Middle frontal gyrus (tissue), 1 donor: Measurements from ENCODE around the gene FLNB.
A peak's percentile ranks its signal among the peaks of the same experiment; 100 is the strongest.

Experiments
- DNase-seq: peaks from one replicate; pipeline ENCODE4 v3.0.0-alpha.2; 2015; ENCODE audit warnings: low spot score; ENCODE audit errors: extremely low spot score

FLNB gene, protein sequence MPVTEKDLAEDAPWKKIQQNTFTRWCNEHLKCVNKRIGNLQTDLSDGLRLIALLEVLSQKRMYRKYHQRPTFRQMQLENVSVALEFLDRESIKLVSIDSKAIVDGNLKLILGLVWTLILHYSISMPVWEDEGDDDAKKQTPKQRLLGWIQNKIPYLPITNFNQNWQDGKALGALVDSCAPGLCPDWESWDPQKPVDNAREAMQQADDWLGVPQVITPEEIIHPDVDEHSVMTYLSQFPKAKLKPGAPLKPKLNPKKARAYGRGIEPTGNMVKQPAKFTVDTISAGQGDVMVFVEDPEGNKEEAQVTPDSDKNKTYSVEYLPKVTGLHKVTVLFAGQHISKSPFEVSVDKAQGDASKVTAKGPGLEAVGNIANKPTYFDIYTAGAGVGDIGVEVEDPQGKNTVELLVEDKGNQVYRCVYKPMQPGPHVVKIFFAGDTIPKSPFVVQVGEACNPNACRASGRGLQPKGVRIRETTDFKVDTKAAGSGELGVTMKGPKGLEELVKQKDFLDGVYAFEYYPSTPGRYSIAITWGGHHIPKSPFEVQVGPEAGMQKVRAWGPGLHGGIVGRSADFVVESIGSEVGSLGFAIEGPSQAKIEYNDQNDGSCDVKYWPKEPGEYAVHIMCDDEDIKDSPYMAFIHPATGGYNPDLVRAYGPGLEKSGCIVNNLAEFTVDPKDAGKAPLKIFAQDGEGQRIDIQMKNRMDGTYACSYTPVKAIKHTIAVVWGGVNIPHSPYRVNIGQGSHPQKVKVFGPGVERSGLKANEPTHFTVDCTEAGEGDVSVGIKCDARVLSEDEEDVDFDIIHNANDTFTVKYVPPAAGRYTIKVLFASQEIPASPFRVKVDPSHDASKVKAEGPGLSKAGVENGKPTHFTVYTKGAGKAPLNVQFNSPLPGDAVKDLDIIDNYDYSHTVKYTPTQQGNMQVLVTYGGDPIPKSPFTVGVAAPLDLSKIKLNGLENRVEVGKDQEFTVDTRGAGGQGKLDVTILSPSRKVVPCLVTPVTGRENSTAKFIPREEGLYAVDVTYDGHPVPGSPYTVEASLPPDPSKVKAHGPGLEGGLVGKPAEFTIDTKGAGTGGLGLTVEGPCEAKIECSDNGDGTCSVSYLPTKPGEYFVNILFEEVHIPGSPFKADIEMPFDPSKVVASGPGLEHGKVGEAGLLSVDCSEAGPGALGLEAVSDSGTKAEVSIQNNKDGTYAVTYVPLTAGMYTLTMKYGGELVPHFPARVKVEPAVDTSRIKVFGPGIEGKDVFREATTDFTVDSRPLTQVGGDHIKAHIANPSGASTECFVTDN (N-terminal part only)

DNA sequence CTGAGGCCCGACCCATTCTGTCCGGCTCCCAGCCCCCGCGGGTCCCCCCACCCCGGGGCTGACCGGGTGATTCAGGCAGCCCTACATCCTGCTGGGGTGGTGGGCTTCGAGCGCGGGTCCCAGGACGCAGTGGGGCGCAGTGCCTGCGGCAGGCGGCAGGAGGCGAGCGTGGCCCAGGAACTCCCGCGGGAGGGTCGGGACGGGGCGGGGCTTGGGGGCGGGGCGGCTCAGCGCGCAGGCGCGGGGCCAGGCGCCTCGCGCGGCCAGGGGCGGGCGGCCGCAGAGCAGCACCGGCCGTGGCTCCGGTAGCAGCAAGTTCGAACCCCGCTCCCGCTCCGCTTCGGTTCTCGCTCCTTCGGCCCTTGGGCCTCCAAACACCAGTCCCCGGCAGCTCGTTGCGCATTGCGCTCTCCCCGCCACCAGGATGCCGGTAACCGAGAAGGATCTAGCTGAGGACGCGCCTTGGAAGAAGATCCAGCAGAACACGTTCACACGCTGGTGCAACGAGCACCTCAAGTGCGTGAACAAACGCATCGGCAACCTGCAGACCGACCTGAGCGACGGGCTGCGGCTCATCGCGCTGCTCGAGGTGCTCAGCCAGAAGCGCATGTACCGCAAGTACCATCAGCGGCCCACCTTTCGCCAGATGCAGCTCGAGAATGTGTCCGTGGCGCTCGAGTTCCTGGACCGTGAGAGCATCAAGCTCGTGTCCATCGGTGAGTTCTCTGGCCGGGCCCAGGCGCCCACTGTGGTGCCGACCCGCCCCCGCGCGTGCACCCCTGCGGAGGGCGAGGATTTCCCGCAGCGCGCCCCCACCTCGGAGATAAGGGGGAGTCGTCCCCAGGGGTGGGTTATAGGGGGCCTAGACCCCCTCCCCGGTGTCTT is at the start of gene FLNB:
Gene FLNB (plus strand): TSS at position 282 of the 885 bp plus-strand sequence. CDS start 143 bp downstream, at position 425.
- peak; percentile 8 for DNase-seq

GRCh38 chr3:57958642-57959422 is 49.4 kb upstream of the FLNB start:
- no peak for DNase-seq

- DNase-seq = no peak
Measured at GRCh38 chr3:57959423-57960173, 48.6 kb upstream of the FLNB start.

DNA sequence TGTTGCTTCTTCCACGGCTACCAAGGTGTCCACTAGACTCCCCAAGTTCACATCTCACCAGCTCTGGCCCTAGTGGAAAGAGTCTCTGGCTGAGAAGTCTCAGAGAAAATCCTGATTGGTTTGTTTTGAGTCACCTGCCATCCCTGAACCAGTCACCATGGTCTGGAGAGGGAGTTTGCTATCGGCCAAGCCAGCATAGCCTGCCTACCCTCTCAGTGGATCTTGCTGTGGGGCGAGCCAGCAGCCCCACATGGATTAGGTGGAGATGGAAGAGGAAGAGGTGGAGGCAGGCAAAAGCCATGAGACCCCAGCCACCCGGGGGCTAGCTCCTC is 48.1 kb upstream of the FLNB start:
- no peak for DNase-seq

- no peak for DNase-seq
Measured at GRCh38 chr3:57961177-57961827, 46.9 kb upstream of the FLNB start.

- no peak for DNase-seq
Measured at GRCh38 chr3:57961828-57962447, 46.3 kb upstream of the FLNB start.

GRCh38 chr3:57962448-57962834 is 45.8 kb upstream of the FLNB start:
- DNase-seq = no peak

DNA sequence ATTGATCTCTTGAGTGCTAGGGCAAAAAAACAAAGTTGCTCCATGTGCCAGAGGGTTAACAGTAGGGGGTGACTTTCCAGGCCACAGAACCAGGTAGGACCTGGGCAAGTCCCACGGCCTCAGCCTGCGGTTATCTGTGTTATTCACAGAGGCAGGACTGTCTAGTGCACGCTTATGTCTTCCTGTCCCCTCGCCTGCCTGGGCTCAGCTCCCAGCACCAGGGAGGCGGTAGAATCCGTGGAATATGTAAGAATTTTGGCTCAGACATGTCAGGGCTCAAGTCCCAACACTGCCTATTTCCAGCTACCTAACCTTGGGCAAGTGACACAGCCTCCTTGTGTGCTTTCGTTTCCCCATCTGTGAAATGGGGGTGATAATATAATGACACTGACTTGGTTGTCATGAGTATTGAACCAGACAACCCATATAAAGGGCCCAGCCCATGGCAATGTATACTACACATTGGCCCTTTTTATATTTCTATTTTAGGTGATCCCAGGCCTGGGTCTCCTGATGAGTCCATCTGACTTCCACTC is 44.3 kb upstream of the FLNB start:
- DNase-seq = no peak

DNA sequence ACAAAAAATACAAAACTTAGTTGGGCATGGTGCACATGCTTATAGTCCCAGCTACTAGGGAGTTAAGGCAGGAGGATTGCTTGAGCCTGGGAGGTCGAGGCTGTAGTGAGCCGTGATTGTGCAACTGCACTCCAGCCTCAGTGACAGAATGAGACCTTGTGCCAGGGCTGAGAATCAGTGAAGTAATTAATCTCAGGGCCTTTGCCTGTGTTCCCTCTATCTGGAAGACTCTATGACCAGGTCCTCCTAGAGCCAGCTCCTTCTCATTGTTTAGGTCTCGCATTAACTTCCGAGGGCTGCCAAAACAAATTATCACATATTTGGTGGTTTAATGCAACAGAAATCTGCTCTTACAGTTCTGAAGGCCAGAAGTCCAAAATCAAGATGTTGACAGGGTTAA is 41.4 kb upstream of the FLNB start:
- no peak for DNase-seq

GRCh38 chr3:57967590-57967989 is 40.6 kb upstream of the FLNB start:
- no peak for DNase-seq

DNA sequence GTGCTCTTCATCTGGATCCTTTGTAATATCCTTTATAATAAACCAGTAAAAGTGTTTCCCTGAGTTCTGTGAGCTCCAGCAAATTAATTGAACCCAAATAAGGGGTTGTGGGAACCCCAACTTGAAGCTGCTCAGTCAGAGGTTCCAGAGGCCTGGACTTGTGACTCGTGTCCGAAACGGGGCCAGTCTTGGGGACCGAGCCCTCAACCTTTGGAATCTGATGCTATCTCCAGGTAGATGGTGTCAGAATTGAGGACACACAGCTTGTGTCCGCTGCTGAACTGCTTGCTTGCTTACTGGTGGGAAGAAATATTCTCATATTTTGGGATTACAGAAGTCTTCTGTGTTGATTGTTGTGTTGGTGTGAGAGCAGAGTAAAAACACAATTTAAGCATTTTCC is 39.7 kb upstream of the FLNB start:
- DNase-seq = no peak

- no peak for DNase-seq
Measured at GRCh38 chr3:57971975-57972374, 36.2 kb upstream of the FLNB start.

- DNase-seq = no peak
Measured at GRCh38 chr3:57972531-57973111, 35.6 kb upstream of the FLNB start.

GRCh38 chr3:57973715-57974477 is 34.3 kb upstream of the FLNB start:
- no peak for DNase-seq

DNA sequence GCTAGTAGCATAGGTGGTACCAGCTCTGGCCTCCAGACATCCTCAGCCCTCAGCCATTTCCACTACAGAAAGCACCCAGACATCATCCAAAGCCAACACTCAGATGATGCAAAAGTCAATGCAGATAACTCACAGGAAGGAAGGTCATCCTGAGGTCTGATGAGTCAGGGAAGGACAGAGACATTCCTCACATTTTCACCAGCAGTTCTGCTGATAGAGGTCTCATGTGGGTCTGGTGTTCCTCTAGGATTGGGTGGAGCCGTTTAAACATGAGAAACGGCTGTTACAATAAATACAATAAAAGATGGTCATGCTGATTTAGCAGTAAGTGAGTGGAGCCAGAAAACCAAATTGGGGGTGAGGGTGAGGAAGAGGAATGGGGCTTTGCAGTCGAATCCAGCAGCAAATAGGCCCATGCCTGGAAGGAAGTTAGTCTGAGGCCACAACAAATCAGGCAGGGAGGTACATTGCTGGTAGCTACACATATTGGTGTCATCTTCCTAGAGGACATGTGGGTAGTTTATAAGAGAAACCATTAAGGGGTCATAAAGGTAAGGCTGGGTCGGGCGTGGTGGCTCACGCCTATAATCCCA is 33.3 kb upstream of the FLNB start:
- no peak for DNase-seq

DNA sequence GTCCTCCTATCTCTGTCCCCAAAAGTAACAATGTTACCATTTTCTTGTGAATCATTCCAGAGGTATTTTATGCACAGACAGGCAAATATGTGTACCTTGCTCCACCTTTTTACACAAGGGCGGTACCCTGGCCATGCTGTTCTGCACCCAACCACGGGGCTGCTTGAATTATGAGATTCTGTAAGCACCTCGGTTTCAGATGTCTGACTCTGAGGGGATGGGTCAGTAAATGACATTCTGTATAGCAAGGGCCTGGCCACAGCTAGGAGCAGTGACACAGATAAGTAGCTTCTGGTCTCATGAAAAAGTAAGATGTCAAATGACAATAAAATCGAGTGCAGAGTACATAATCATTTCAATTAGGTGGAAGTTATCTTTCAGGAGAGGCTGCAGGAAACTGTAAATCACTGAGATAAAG is 30.4 kb upstream of the FLNB start:
- DNase-seq = no peak
